HG03575 (cell line): ENCODE results near the gene NSD2.
"Not testable (repeated sequence)": the region's sequence is repeated elsewhere in the genome, so short reads cannot be mapped to it uniquely, and the experiment has no call there.

Experiments used
- ATAC-seq: cut with Tn5 transposase; IDR thresholded peaks from one replicate; pipeline ENCODE4 v1.9.1; 2021; ENCODE audit not compliant: unreplicated experiment, insufficient number of reproducible peaks, low FRiP score; ENCODE audit errors: extremely low read depth

Gene NSD2

DNA sequence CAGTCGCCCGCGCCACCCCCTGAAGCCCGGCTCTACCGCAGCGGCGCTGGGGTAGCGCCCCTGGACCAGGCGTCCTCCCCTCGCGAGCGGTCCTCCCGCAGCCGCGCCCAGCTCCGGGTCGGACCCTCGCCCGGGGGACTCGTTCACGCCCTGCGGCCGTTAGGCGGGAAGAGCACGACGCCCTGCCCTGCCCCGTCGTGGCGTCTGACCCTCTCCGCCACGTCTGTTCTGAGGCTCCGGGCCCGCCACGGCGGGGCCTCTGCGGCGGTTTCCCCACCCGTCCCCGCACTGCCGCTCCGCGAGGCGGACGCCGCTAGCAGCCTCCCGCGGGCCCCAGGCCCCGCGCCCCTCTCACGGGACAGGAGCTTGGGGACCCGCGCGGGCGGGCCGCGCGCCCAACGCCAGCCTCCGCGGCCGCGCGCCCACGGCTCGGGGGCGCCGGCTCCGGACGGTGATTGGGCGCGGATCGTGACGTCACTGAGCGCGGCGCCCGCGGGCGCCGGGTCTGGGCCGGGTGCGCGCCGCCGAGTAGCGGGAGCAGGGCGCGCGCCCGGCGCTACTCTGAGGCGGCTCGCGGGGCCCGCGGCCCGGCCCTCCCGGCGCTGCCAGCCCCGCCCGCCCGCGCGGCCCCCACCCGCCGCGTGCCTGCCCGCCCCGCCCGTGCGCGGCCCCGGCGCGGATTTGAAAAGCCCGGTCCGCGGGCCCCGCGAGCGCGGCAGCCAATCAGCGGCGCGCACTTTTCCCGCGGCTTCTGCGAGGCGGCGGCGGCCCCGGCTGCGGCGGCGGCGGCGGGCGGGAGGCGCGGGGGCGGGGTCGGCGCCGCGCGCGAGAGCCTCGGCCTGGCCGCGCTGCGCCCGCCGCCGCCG lies at the start of gene NSD2:
Gene NSD2, plus strand, starts transcription at position 816 of the 866 bp plus-strand sequence. CDS start 29,262 bp downstream, outside the sequence.
- no peak for ATAC-seq

- no peak for ATAC-seq
Observed at GRCh38 chr4:1821679-1822567, 49.3 kb upstream of the NSD2 start.

DNA sequence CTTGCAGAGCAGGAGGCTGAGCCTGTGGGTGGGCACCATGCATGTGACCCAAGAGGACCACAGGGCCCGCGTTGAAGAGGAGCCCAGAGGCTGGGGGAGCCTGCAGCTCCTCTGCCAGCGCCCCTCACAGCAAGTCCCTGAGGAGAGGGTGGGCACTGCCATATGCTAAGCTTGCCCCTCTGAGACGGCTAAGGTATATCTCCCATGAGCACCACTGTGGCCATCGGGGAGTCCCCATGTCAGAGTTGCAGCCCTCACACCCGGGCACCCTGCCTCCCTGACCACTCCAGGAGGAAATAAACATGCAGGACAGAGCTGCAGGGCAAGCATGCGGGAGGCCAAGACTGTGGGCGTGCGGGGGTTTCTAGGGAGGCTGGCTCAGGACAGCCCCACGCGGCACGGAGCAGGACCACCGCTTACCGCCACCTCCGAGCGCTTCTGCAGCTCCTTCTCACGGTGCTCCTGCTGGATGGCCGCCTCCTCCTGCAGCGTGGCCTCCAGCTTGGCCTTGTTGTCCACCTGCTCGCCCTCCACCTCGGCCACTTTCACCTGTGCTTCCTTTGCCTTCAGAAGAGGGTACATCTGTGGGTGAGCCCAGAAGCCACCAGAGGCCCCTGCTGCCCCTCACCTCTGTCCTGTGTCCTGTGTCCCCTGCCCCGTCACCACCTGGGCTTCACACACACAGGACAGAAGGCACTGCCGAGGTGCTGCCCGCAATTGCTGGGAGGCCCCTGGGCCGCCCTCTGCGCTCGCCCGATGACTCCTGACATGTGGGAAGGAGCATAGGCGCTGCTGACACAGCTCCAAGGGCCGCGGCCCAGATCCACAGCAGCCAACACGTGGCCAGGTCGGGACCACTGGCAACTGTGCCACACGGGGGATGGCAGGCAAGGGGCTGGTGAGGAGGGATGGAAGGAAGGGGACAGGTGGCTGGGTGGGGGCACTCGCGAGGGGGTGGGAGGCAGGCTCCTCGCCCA lies 48.3 kb upstream of the NSD2 start:
- no peak for ATAC-seq

- ATAC-seq: no peak
Observed at GRCh38 chr4:1823545-1823932, 47.7 kb upstream of the NSD2 start.

- no peak for ATAC-seq
Observed at GRCh38 chr4:1824746-1825145, 46.4 kb upstream of the NSD2 start.

DNA sequence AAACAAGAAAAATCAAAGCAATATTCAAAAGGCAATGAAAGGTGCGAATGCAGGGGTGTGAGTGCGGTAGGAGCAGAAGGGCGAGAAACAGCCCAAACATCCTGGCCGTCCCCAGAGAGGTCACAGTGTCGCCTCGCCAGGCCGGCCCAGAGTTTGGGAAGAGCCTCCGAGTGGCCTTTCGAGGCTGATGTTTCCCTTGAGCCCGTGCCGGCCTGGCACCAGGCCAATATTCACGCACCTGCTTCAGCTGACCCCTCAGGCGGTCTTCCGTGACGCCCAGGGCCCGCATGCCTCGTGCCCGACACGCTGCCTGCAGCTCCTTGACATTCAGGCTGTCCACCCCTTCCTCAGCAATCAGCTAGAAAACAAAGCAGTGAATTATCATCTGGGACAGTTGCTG lies 45.9 kb upstream of the NSD2 start:
- ATAC-seq: no peak

DNA sequence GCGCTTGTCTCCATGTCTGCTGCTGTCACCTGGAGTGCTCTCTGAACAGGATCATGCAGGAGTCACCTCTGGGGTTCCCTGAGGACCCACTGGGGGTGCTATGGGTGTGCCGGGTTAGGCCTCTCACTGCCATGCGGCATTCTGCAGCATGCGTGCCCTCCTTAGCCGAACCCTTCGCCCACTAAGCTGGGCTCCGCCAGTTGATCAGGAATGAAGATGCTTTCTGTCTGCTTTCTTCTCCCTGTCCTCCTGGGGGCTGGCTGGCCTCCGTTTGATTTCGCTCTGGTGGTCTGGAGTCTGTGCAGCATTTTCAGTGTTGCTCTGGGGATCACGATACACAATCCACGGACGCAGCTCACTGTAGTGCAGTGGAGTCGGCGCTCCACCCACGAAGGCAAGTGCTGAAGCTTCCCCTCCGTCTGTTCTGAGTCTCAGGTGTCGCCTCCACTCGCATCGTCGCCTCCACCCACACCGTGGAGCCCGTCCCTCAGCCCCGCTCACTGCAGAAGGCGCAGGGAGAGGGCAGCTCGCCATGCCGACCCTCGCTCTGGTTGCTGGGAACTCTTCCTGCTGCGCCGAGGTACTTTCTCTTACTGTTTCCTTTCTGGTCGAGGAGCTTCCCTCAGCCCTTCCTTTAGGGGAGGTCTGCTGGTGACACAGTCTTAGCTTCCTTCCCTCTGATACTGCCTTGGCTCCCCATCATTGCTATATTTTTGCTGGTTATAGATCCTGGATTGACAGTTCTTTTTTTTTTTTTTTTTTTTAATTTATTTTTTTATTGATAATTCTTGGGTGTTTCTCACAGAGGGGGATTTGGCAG lies 44.5 kb upstream of the NSD2 start:
- no peak for ATAC-seq

- no peak for ATAC-seq
Observed at GRCh38 chr4:1830234-1830633, 41.0 kb upstream of the NSD2 start.

DNA sequence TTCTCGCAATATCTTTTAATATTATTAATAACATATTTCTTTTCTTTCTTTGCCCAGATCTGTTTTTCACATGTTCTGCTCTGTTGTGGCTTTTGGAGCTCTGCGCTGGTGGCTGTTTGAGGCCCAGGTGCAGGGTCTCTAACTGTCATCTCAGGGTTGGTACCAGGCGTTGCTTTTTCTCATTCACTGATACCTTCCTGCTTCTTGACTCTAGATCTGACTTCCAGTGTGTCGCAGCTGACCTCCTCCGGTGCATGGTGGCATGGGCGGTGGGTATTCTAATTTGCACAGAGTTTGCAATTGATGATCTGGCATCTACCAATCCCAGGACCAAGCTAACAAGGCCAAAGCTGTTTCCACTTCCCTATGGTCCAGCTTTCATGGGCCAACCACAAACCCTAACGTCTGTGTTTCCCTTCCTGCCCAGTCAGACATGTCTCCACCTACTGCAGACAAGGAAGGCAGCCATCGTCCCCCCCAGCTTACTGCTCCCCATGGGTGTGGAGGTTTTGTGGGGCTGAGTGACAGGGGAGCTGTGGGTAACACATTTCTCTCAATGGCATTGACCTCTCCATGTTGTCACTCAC lies 40.5 kb upstream of the NSD2 start:
- ATAC-seq: no peak

DNA sequence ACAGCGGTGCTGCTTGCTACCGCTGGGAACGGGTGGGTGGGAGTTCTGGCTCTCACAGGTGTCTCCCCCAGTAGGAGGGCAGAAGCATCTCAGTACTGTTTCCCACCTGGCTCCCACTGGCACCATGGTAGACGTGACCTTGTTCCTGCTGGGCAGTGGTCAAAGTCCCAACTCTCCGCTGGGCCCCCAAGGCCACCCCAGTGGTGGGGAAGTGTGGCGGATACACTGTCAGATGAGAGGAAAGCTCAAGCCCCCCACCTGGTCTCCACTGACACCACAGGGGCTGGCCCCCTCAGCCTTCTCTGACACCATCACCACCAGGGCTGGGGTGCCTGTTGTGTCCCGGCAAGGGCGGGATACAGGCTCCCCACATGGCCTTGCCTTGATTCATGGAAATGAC lies 39.9 kb upstream of the NSD2 start:
- no peak for ATAC-seq

DNA sequence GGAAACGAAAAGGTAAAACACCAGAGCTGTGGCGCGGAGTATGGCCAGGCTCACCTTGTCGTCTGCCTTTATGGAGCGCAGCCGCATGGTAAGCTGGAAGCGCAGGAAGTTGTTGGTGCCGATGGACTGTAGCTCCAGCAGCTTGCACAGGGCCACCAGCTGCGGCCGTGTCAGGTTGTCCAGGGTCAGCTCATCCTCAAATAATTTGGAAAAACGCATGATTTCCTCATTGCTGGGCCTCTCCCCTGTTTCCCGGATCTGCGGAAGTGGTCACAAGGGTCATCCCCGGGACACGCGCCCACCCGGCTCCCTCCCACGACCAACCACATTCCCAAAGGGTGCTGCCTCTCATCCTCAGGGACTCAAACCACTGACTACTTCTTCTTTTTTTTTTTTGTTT lies 38.5 kb upstream of the NSD2 start:
- no peak for ATAC-seq

DNA sequence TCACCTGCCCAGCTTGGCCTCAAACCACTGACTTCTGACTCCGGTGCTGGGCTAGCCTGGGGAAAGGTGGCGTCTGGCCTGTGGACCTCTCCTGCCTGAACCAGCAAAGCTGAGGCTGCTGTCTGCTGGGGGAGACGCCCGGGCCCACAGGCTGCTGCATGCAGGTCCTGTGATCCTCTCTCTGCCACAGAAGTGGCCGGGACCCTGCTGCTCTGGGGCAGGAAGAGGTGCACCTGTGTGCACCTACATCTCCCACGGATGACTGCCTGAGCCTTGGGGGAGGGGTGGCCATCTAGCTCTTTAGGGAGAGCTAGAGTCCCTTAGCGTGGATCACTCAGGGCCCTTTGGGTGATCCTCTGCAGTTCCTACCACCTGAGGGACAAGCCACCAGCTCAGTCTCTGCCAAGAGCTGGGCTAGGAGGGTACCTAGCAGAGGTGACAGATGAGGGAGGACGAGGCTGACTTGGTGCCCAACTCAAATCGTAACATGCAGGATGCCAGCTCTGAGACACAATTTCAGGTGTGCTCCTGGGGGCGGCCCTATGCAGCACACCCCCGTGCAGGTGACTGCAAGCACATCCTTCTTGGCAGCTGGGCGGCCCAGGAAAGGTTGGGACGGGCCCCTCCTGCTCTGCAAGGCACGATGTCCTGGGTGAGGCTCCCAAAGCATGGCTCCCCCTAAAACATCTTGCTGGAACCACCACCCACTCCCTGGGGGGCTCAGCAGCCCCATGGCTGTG lies 37.7 kb upstream of the NSD2 start:
- no peak for ATAC-seq

DNA sequence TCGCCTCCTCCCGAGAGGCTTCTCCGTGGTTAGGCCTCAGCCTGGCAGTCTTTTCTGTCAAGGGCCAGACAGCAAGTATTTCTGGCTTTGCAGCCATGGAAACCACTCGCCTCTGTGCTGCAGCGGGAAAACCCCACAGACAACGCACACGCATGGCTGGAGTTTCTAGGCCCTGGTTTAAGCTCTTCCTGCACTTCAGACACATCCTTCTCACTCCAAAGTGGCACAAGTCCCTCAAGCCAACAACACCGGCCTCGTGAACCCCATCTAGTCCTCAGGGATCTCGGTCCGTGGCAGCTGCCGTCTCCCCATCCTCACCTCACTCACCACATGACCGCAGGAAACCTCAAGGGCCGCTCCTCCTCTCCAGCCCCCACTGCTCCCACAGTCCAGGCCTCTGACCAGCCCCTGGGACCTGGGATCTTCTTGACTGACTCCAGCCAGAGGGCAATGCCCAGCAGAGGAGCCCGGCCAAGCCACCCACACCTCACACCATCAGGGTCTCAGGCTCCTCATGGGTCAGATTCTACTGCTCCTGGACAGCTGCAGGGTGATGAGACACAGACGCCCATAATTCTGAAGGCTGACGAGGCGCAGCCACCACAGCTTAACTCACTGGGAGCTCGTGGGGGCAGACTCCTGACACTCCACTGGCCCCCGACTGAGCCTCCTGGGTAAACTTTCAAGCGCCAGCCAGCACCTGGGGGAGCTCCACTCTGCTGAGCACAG lies 37.0 kb upstream of the NSD2 start:
- ATAC-seq: no peak

- ATAC-seq: not testable (repeated sequence)
Observed at GRCh38 chr4:1835836-1836235, 35.4 kb upstream of the NSD2 start.

GRCh38 chr4:1836650-1837049 lies 34.5 kb upstream of the NSD2 start:
- ATAC-seq: no peak

- ATAC-seq: no peak
Observed at GRCh38 chr4:1837069-1837468, 34.1 kb upstream of the NSD2 start.

DNA sequence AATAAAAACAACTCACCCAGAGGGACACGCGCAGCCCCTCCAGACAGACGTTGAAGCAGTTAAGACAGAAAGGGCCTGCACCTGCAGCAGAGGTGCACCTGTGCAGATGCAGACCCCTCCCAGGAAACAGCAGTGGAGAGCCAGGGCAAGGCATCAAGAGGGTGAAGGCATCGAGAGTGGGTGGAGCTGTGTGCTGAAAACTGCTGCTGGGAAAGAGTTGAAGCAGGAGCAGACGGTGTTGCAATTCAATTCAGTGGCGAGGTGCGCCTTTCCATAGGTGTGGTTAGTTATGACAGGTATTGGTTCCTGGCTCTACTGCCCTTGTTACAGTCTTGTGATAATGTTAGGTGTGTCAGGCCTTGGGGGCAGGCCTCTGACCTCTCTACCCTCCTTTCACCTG lies 31.9 kb upstream of the NSD2 start:
- ATAC-seq: no peak
